Endothelial cell of umbilical vein (primary cell): ENCODE results near the gene GTF3C2. TPM values are rescaled to one million over a fixed set of nuclear protein-coding genes. Genes with fewer than 3 reads are reported as not detected.

Experiments used
- BruUV-seq: library from RNA; stranded (reverse); fragments of 400-500 nt; replicated peaks from 2 replicates; lab custom pipeline; 2021; lab: Mats Ljungman, UMichigan
- CTCF ChIA-PET: fragments of 300-600, 350-600 bp; sonication (Branson Sonifier 250); formaldehyde crosslinking; loops from one replicate; lab custom pipeline; 2021; ENCODE audit warnings: antibody characterized with exemption, inconsistent platforms; lab: Charles Lee
- POLR2A ChIA-PET: fragments of 300-600, 350-600 bp; sonication (Branson Sonifier 250); formaldehyde crosslinking; loops from one replicate; lab custom pipeline; 2021; ENCODE audit warnings: antibody characterized with exemption, inconsistent platforms; lab: Charles Lee
- DNase-seq: peaks from one replicate; pipeline ENCODE4 v3.0.0-alpha.2; 2011; ENCODE audit warnings: low read depth, low spot score
- FAIRE-seq: peaks from 2 replicates; lab custom pipeline; 2011; peaks lifted over from hg19 to GRCh38; lab: Jason Lieb, UNC
- H2AFZ ChIP-seq: 2 replicates; pipeline ENCODE4 v1.6.0; 2012; ENCODE audit warnings: low read depth, low read length, control low read depth, inconsistent platforms
- H3K27ac ChIP-seq: 2 replicates; pipeline ENCODE4 v1.5.1; 2011; ENCODE audit warnings: low read depth, mild to moderate bottlenecking, control low read depth, low read length, moderate library complexity; ENCODE audit not compliant: insufficient read depth
- H3K27me3 ChIP-seq, 2 experiments: 2 replicates each; pipeline versions ENCODE4 v1.6.0 to v1.6.1; 2011; ENCODE audit warnings: low read length in 2 of 2, mixed read lengths in 1 of 2; ENCODE audit not compliant: control insufficient read depth in 2 of 2, insufficient read depth in 2 of 2
- H3K36me3 ChIP-seq, 2 experiments: 2 replicates in 1 of 2; 3 replicates in 1 of 2; pipeline ENCODE4 v1.5.1; 2011; ENCODE audit warnings: low read length in 2 of 2, mild to moderate bottlenecking in 1 of 2, moderate library complexity in 1 of 2; ENCODE audit not compliant: control insufficient read depth in 2 of 2, insufficient read depth in 2 of 2; ENCODE audit errors: extremely low read depth in 1 of 2
- H3K4me1 ChIP-seq: 3 replicates; pipeline ENCODE4 v1.5.1; 2011; ENCODE audit warnings: mild to moderate bottlenecking, low read length; ENCODE audit not compliant: control insufficient read depth, insufficient read depth; ENCODE audit errors: extremely low read depth
- H3K4me2 ChIP-seq: 2 replicates; pipeline ENCODE4 v1.6.1; 2011; ENCODE audit warnings: low read length, control low read depth, mixed read lengths; ENCODE audit not compliant: insufficient read depth
- H3K4me3 ChIP-seq, 3 experiments: fragments of 200-600 bp in 1 of 3; sonication (generic), shearing (Covaris generic) in 1 of 3; replicated peaks in 1 of 3; 2 replicates each; pipeline ENCODE4 v1.5.1; 2011 to 2016; ENCODE audit warnings: control low read depth in 3 of 3, low read length in 3 of 3, mild to moderate bottlenecking in 2 of 3, inconsistent platforms in 1 of 3, low read depth in 1 of 3, moderate library complexity in 1 of 3; ENCODE audit not compliant: insufficient read depth in 1 of 3
- H3K79me2 ChIP-seq: 2 replicates; pipeline ENCODE4 v1.6.0; 2012; ENCODE audit warnings: low read length, inconsistent platforms; ENCODE audit not compliant: control insufficient read depth, insufficient read depth
- H3K9ac ChIP-seq: replicated peaks from 2 replicates; pipeline ENCODE3; 2011; ENCODE audit warnings: low read length, control low read depth; ENCODE audit not compliant: insufficient read depth; ENCODE audit errors: extremely low read depth
- H3K9me1 ChIP-seq: replicated peaks from 3 replicates; pipeline ENCODE4 v1.6.0; 2011; ENCODE audit warnings: mild to moderate bottlenecking, low read length; ENCODE audit not compliant: control insufficient read depth, insufficient read depth; ENCODE audit errors: extremely low read depth
- H3K9me3 ChIP-seq: replicated peaks from 2 replicates; pipeline ENCODE4 v1.5.1; 2012; ENCODE audit warnings: low read length, inconsistent platforms; ENCODE audit not compliant: control insufficient read depth, insufficient read depth
- H4K20me1 ChIP-seq: replicated peaks from 2 replicates; pipeline ENCODE3; 2011; ENCODE audit warnings: mild to moderate bottlenecking, low read length; ENCODE audit not compliant: control insufficient read depth, insufficient read depth; ENCODE audit errors: extremely low read depth
- EZH2 ChIP-seq: IDR thresholded peaks from 2 replicates; pipeline ENCODE4 v1.6.1; 2012; ENCODE audit warnings: borderline replicate concordance, low read depth, mild to moderate bottlenecking, moderate library complexity, low read length, inconsistent platforms; ENCODE audit not compliant: severe bottlenecking
- FOS ChIP-seq: IDR thresholded peaks from 2 replicates; pipeline ENCODE4 v1.6.1; 2011; ENCODE audit warnings: mild to moderate bottlenecking, low read length, moderate library complexity, borderline replicate concordance; ENCODE audit not compliant: insufficient read depth
- GATA2 ChIP-seq: IDR thresholded peaks from 2 replicates; pipeline ENCODE4 v1.7.0; 2011; ENCODE audit warnings: low read depth, mild to moderate bottlenecking, moderate library complexity, mixed read lengths, low read length; ENCODE audit not compliant: insufficient read length, insufficient read depth
- JUN ChIP-seq: IDR thresholded peaks from 2 replicates; pipeline ENCODE4 v1.6.1; 2011; ENCODE audit warnings: borderline replicate concordance, low read depth; ENCODE audit not compliant: insufficient read length, insufficient read depth
- MYC ChIP-seq: IDR thresholded peaks from one replicate; pipeline ENCODE4 v1.6.1; 2011; ENCODE audit warnings: mild to moderate bottlenecking, low read depth, low read length
- POLR2A ChIP-seq: IDR thresholded peaks from 2 replicates; pipeline ENCODE4 v1.6.1; 2012; ENCODE audit warnings: low read depth, mild to moderate bottlenecking, control low read depth, low read length
- POLR2AphosphoS5 ChIP-seq: IDR thresholded peaks from 2 replicates; pipeline ENCODE4 v1.6.1; 2012; ENCODE audit warnings: low read depth, mild to moderate bottlenecking, control low read depth, low read length, moderate library complexity; ENCODE audit not compliant: insufficient read depth
- dilution Hi-C: fragments of 300-500 bp; cut with MboI; formaldehyde crosslinking; loops from one replicate; pipeline ENCODE4 v1.15.0; 2019; ENCODE audit warnings: low sequenced_read_pairs; ENCODE audit not compliant: extremely low pct_ligation_motif_present
- intact Hi-C: fragments of 100-400 bp; cut with micrococcal nuclease; formaldehyde crosslinking; loops from one replicate; pipeline ENCODE4 v1.10.0; 2022
- polyA plus RNA-seq, 4 experiments: library from polyadenylated mRNA; depleted of rRNA in 3 of 4; stranded (reverse) in 3 of 4; unstranded in 1 of 4; fragments of >200 nt; gene quantifications; 2 replicates each; pipeline versions ENCODE4 v1.2.1 to v1.2.3, GENCODE V29; 2011 to 2012; ENCODE audit warnings: missing spikeins in 1 of 4
- total RNA-seq: library from RNA; stranded (reverse); gene quantifications from 2 replicates; pipeline ENCODE4 v1.2.3, GENCODE V29; 2021
- TF ChIP-seq, protein P1 (sequence below): IDR thresholded peaks from 2 replicates; pipeline ENCODE4 v1.6.1; 2011; ENCODE audit not compliant: insufficient read depth, insufficient read length
- TF ChIP-seq, protein P2 (sequence below), 2 donors: IDR thresholded peaks; 1 replicate in 1 of 2; 2 replicates in 1 of 2; pipeline ENCODE4 v1.5.1; 2011; ENCODE audit warnings: low read length in 2 of 2, mild to moderate bottlenecking in 2 of 2, moderate library complexity in 2 of 2, control low read depth in 1 of 2, inconsistent platforms in 1 of 2, low read depth in 1 of 2; ENCODE audit not compliant: insufficient read depth in 1 of 2; ENCODE audit errors: extremely low read depth in 1 of 2

Gene GTF3C2
- total and polyA plus RNA-seq, 2 donors (not counting 3 experiments of a cell fraction or from before 2014, with no cell fraction given), result 57.4 to 59.7 TPM

DNA sequence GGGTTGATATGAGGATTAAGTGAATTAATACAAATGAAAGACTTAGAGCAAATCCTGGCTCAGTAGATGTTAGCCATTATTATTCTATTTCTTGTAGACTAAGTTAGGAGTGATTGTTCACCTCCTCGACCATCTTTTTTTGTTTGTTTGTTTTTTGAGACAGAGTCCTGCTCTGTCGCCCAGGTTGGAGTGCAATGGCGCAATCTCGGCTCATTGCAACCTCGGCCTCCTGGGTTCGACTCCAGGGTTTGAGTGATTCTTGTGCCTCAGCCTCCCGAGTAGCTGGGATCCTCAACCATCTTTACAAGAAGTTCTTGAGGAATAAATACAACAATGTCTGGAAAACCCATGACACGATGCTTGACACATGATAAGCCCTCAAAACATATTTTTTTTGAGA lies 61.6 kb downstream of the GTF3C2 start:
- no peaks in the 10 kb centered on the region for H3K9me3 ChIP-seq
- H3K9me1 ChIP-seq, result no peaks in the 10 kb centered on the region
- no peaks in the 10 kb centered on the region for H4K20me1 ChIP-seq
- H2AFZ ChIP-seq, result no peak overlapping the region
- FAIRE-seq (no peak), DNase-seq (no peak)
- no peaks in the 10 kb centered on the region for H3K36me3 ChIP-seq
- H3K9ac ChIP-seq, result no peak overlapping the region
- no peak overlapping the region for H3K27ac ChIP-seq
- BruUV-seq, result no TSS peak
- no peak overlapping the region for H3K4me3 ChIP-seq
- ChIA-PET POLR2A (no interaction called here), CTCF (interaction anchor here (0.7 to 7.2 kb wide), 3 partner anchors 14 to 146 kb away, joined by 4 to 107 read pairs (median 8); partner anchors contain the start of genes TCF23 and TRIM54)
- no peaks in the 10 kb centered on the region for H3K27me3 ChIP-seq
- no peak for TF ChIP-seq POLR2A
- TF ChIP-seq POLR2AphosphoS5, result no peak
- TF ChIP-seq JUN, result no peak
- TF ChIP-seq FOS, result no peak
- no peak for TF ChIP-seq EZH2
- TF ChIP-seq, protein P1, sequence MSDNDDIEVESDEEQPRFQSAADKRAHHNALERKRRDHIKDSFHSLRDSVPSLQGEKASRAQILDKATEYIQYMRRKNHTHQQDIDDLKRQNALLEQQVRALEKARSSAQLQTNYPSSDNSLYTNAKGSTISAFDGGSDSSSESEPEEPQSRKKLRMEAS, result no peak
- TF ChIP-seq GATA2, result no peak
- TF ChIP-seq, protein P2, sequence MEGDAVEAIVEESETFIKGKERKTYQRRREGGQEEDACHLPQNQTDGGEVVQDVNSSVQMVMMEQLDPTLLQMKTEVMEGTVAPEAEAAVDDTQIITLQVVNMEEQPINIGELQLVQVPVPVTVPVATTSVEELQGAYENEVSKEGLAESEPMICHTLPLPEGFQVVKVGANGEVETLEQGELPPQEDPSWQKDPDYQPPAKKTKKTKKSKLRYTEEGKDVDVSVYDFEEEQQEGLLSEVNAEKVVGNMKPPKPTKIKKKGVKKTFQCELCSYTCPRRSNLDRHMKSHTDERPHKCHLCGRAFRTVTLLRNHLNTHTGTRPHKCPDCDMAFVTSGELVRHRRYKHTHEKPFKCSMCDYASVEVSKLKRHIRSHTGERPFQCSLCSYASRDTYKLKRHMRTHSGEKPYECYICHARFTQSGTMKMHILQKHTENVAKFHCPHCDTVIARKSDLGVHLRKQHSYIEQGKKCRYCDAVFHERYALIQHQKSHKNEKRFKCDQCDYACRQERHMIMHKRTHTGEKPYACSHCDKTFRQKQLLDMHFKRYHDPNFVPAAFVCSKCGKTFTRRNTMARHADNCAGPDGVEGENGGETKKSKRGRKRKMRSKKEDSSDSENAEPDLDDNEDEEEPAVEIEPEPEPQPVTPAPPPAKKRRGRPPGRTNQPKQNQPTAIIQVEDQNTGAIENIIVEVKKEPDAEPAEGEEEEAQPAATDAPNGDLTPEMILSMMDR (IDR thresholded peaks at IDR 0.05; ENCODE audit: extremely low read depth in 1 of 2, insufficient read depth in 1 of 2, low read depth in 1 of 2, low read length in 2 of 2), result no peak
- no peak for TF ChIP-seq MYC
- H3K4me1 ChIP-seq, result peaks cover 22% of the 10 kb centered on the region
- H3K79me2 ChIP-seq, result no peaks in the 10 kb centered on the region
- no peak overlapping the region for H3K4me2 ChIP-seq
- dilution Hi-C loops (no loop called here), intact Hi-C loops (no loop called here)
